RWPE2 (cell line): Measurements from ENCODE around the gene ZNF619.

Experiments used
- ATAC-seq: fragments of 200-7000 bp; cut with Tn5 transposase; 3 replicates; pipeline ENCODE4 v1.9.1; 2021; ENCODE audit warnings: low read depth
- DNase-seq: peaks from one replicate; pipeline ENCODE4 v3.0.0-alpha.2; 2020; ENCODE audit warnings: low spot score
- H3K27ac ChIP-seq: fragments of 450-650 bp; 2 replicates; pipeline ENCODE4 v1.5.1; 2017; ENCODE audit warnings: mild to moderate bottlenecking; ENCODE audit not compliant: poor library complexity, severe bottlenecking
- H3K27me3 ChIP-seq: fragments of 250-450 bp; sonication (Bioruptor Pico); 2 replicates; pipeline ENCODE4 v1.5.1; 2021; ENCODE audit warnings: mild to moderate bottlenecking, moderate library complexity; ENCODE audit not compliant: insufficient read depth, poor library complexity, severe bottlenecking
- H3K36me3 ChIP-seq: fragments of 250-450 bp; sonication (Bioruptor Pico); 2 replicates; pipeline ENCODE4 v1.5.1; 2020; ENCODE audit warnings: low read depth, mild to moderate bottlenecking, moderate library complexity
- H3K4me1 ChIP-seq: fragments of 250-450 bp; sonication (Bioruptor Pico); 2 replicates; pipeline ENCODE4 v1.5.1; 2021; ENCODE audit warnings: mild to moderate bottlenecking, moderate library complexity; ENCODE audit not compliant: insufficient read depth, poor library complexity, severe bottlenecking
- H3K4me3 ChIP-seq: fragments of 250-450 bp; sonication (Bioruptor Pico); 2 replicates; pipeline ENCODE4 v1.5.1; 2021; ENCODE audit warnings: mild to moderate bottlenecking, moderate library complexity; ENCODE audit not compliant: severe bottlenecking
- H3K9me3 ChIP-seq: fragments of 250-450 bp; sonication (Bioruptor Pico); 2 replicates; pipeline ENCODE4 v1.5.1; 2021; ENCODE audit warnings: mild to moderate bottlenecking, moderate library complexity; ENCODE audit not compliant: severe bottlenecking
- CTCF ChIP-seq: fragments of 450-650 bp; IDR thresholded peaks from one replicate; pipeline ENCODE4 v1.5.1; 2017; ENCODE audit warnings: mild to moderate bottlenecking, moderate library complexity; ENCODE audit not compliant: poor library complexity, severe bottlenecking

The ZNF619 gene

GRCh38 chr3:40476478-40477470 is at the start of gene ZNF619:
ZNF619 (plus strand) TSS chr3:40477122; CDS start chr3:40477980, 858 bp downstream.
- H3K4me1 ChIP-seq, result no peaks in the 10 kb centered on the region
- no peaks in the 10 kb centered on the region for H3K9me3 ChIP-seq
- H3K27me3 ChIP-seq, result no peaks in the 10 kb centered on the region
- H3K36me3 ChIP-seq, result peaks cover 12% of the 10 kb centered on the region
- peak within 1 kb of the TSS; percentile 89 for H3K4me3 ChIP-seq
- peak; percentile 69 for DNase-seq
- H3K27ac ChIP-seq, result no peak within 1 kb of the TSS
- no peak for TF ChIP-seq CTCF
- ATAC-seq, result peak; percentile 93

DNA sequence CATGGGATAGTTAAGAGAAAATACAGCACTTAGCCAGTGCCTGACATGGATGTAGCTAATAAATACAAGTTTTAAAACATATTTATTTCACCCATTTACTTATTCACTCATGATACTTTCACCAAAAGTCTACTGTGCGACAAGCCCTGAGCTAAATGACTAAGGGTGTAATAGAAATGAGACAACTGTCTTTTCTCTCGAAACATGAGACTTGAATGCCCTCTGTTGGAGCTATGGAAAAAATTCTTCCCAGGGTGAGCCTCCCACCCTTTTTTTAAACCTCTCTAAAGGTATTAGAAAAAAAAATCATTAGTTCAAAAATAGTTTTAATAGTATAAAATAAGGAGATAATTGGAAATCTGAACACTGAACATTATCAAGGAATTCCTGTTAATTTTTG is 44.1 kb upstream of the ZNF619 start:
- DNase-seq (no peak), ATAC-seq (peak; percentile 35; the same call in 1 of the 3 replicates)
- Histone ChIP-seq H3K4me1 (no peaks in the 10 kb centered on the region), H3K4me3 (no peak overlapping the region), H3K9me3 (no peaks in the 10 kb centered on the region), H3K27ac (no peak overlapping the region), H3K27me3 (no peaks in the 10 kb centered on the region), H3K36me3 (no peaks in the 10 kb centered on the region)
- TF ChIP-seq CTCF, result peak; percentile 43

- Histone ChIP-seq H3K27ac (no peak overlapping the region), H3K4me1 (no peaks in the 10 kb centered on the region), H3K4me3 (no peak overlapping the region), H3K9me3 (no peaks in the 10 kb centered on the region), H3K27me3 (no peaks in the 10 kb centered on the region), H3K36me3 (no peaks in the 10 kb centered on the region)
- ATAC-seq (no peak), DNase-seq (no peak)
- no peak for TF ChIP-seq CTCF
These were observed 39.0 kb upstream of the ZNF619 start for GRCh38 chr3:40437889-40438288.

DNA sequence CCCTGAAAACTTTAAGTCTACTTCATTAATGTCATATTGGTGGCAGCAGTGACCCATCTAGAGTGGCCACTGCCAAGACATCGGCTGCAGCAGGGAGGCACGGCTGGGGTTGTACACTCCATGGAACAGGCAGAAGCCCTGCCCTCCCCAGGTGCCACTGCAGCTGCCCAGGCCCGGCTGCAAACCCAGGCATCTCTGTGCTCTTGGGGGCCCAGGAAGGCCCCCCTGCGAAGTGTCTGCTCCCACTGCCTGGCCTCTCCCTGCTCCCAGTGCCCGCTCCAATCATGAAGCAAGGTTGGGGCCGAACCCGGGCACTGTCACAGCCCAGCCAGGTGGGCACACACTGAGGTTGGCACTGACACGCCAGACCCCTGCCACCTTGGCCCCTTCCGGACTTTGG is 31.9 kb upstream of the ZNF619 start:
- H3K27ac ChIP-seq, result no peak overlapping the region
- no peaks in the 10 kb centered on the region for H3K36me3 ChIP-seq
- no peaks in the 10 kb centered on the region for H3K9me3 ChIP-seq
- DNase-seq, result no peak
- no peak overlapping the region for H3K4me3 ChIP-seq
- no peaks in the 10 kb centered on the region for H3K27me3 ChIP-seq
- no peaks in the 10 kb centered on the region for H3K4me1 ChIP-seq
- TF ChIP-seq CTCF, result no peak
- ATAC-seq, result no peak

GRCh38 chr3:40445880-40446279 is 31.0 kb upstream of the ZNF619 start:
- no peak for DNase-seq
- H3K4me1 ChIP-seq, result no peaks in the 10 kb centered on the region
- ATAC-seq, result no peak
- no peaks in the 10 kb centered on the region for H3K9me3 ChIP-seq
- H3K27me3 ChIP-seq, result no peaks in the 10 kb centered on the region
- no peak overlapping the region for H3K4me3 ChIP-seq
- no peak overlapping the region for H3K27ac ChIP-seq
- no peak for TF ChIP-seq CTCF
- H3K36me3 ChIP-seq, result no peaks in the 10 kb centered on the region
